WTC11 (cell line): ENCODE results near the gene DTHD1. TPM values are rescaled to one million over a fixed set of nuclear protein-coding genes. Genes with fewer than 3 reads are reported as not detected.

Experiments used
- ATAC-seq: fragments of 200-7000 bp; cut with Tn5 transposase; 2 replicates; pipeline ENCODE4 v1.10.0; 2021; ENCODE audit warnings: mild to moderate bottlenecking, moderate library complexity
- CTCF ChIA-PET: fragments of 300-600 bp; sonication (Branson Sonifier 250); formaldehyde crosslinking; loops from one replicate; lab custom pipeline; 2021; ENCODE audit warnings: antibody characterized with exemption; lab: Charles Lee
- POLR2A ChIA-PET: fragments of 350-600 bp; sonication (Branson Sonifier 250); formaldehyde crosslinking; loops from one replicate; lab custom pipeline; 2021; ENCODE audit warnings: antibody characterized with exemption; lab: Charles Lee
- DNase-seq: peaks from one replicate; pipeline ENCODE4 v3.0.0; 2021; ENCODE audit warnings: low spot score
- H3K27ac Mint-ChIP-seq: 2 replicates; pipeline ENCODE4 v1.8.0; 2021; ENCODE audit warnings: mixed read lengths
- H3K27me3 Mint-ChIP-seq: 2 replicates; pipeline ENCODE4 v1.8.0; 2021; ENCODE audit warnings: low read depth, mild to moderate bottlenecking, moderate library complexity, mixed read lengths
- H3K36me3 Mint-ChIP-seq: 2 replicates; pipeline ENCODE4 v1.8.0; 2021; ENCODE audit warnings: mixed read lengths
- H3K4me1 Mint-ChIP-seq: 2 replicates; pipeline ENCODE4 v1.8.0; 2022; ENCODE audit warnings: mixed read lengths
- H3K4me3 Mint-ChIP-seq: 2 replicates; pipeline ENCODE4 v1.8.0; 2021; ENCODE audit warnings: mild to moderate bottlenecking, moderate library complexity, mixed read lengths
- H3K9me3 Mint-ChIP-seq: 2 replicates; pipeline ENCODE4 v1.8.0; 2021; ENCODE audit warnings: mixed read lengths
- AFF4 ChIP-seq: sonication (generic); formaldehyde crosslinking; IDR thresholded peaks from 2 replicates; pipeline ENCODE4 v1.8.1; 2023; ENCODE audit warnings: mild to moderate bottlenecking, missing genetic modification reagents, borderline replicate concordance
- ATF3 ChIP-seq: sonication (generic); formaldehyde crosslinking; conservative IDR thresholded peaks from 2 replicates; pipeline ENCODE4 v1.8.1; 2022; ENCODE audit warnings: mild to moderate bottlenecking, missing genetic modification reagents
- CREB1 ChIP-seq: sonication (generic); formaldehyde crosslinking; IDR thresholded peaks from 2 replicates; pipeline ENCODE4 v1.8.0; 2023; ENCODE audit warnings: mild to moderate bottlenecking, missing genetic modification reagents
- FOXJ3 ChIP-seq: sonication (generic); formaldehyde crosslinking; IDR thresholded peaks from 2 replicates; pipeline ENCODE4 v1.9.0; 2021; ENCODE audit warnings: missing genetic modification reagents, mild to moderate bottlenecking, borderline replicate concordance
- GRHL2 ChIP-seq: fragments of 250-450 bp; sonication (Bioruptor Pico); IDR thresholded peaks from 2 replicates; pipeline ENCODE4 v1.8.0; 2022; ENCODE audit warnings: mild to moderate bottlenecking, moderate library complexity; ENCODE audit not compliant: insufficient replicate concordance, severe bottlenecking
- JAZF1 ChIP-seq: fragments of 250-450 bp; sonication (Bioruptor Pico); IDR thresholded peaks from 2 replicates; pipeline ENCODE4 v1.9.0; 2021; ENCODE audit warnings: moderate library complexity, mild to moderate bottlenecking, inconsistent platforms
- KAT7 ChIP-seq: sonication (generic); formaldehyde crosslinking; IDR thresholded peaks from 2 replicates; pipeline ENCODE4 v1.8.1; 2023; ENCODE audit warnings: missing genetic modification reagents, mild to moderate bottlenecking, borderline replicate concordance
- MYBL2 ChIP-seq: sonication (generic); formaldehyde crosslinking; IDR thresholded peaks from 2 replicates; pipeline ENCODE4 v1.8.1; 2023; ENCODE audit warnings: mild to moderate bottlenecking, moderate library complexity, missing genetic modification reagents
- NFATC4 ChIP-seq: fragments of 250-450 bp; sonication (Bioruptor Pico); IDR thresholded peaks from 2 replicates; pipeline ENCODE4 v1.9.0; 2021; ENCODE audit warnings: mild to moderate bottlenecking
- NFE2L1 ChIP-seq: sonication (generic); formaldehyde crosslinking; IDR thresholded peaks from 2 replicates; pipeline ENCODE4 v1.8.1; 2023; ENCODE audit warnings: missing genetic modification reagents
- SOX15 ChIP-seq: fragments of 250-450 bp; sonication (Bioruptor Pico); IDR thresholded peaks from 2 replicates; pipeline ENCODE4 v1.9.0; 2021; ENCODE audit warnings: mild to moderate bottlenecking
- TEAD4 ChIP-seq: sonication (generic); formaldehyde crosslinking; IDR thresholded peaks from 2 replicates; pipeline ENCODE4 v1.8.0; 2022; ENCODE audit warnings: mild to moderate bottlenecking, missing genetic modification reagents
- TP53 ChIP-seq: sonication (generic); formaldehyde crosslinking; IDR thresholded peaks from 2 replicates; pipeline ENCODE4 v1.8.1; 2023; ENCODE audit warnings: mild to moderate bottlenecking, missing genetic modification reagents
- ZNF219 ChIP-seq: sonication (generic); formaldehyde crosslinking; IDR thresholded peaks from 2 replicates; pipeline ENCODE4 v1.8.0; 2023; ENCODE audit warnings: missing genetic modification reagents, mild to moderate bottlenecking, borderline replicate concordance
- ZNF317 ChIP-seq: sonication (generic); formaldehyde crosslinking; IDR thresholded peaks from 2 replicates; pipeline ENCODE4 v1.8.1; 2023; ENCODE audit warnings: low read depth, mild to moderate bottlenecking, moderate library complexity, missing genetic modification reagents, borderline replicate concordance
- ZNF416 ChIP-seq: fragments of 250-450 bp; sonication (Bioruptor Pico); IDR thresholded peaks from 2 replicates; pipeline ENCODE4 v1.9.0; 2021; ENCODE audit warnings: mild to moderate bottlenecking, inconsistent platforms
- ZNF423 ChIP-seq: fragments of 250-450 bp; sonication (Bioruptor Pico); IDR thresholded peaks from 2 replicates; pipeline ENCODE4 v2.1.2; 2022; ENCODE audit warnings: mild to moderate bottlenecking, moderate library complexity
- ZSCAN18 ChIP-seq: fragments of 250-450 bp; sonication (Bioruptor Pico); IDR thresholded peaks from 2 replicates; pipeline ENCODE4 v2.1.2; 2022; ENCODE audit warnings: mild to moderate bottlenecking, moderate library complexity
- total RNA-seq: library from RNA; stranded (reverse); gene quantifications from 3 replicates; pipeline ENCODE4 v1.2.3, GENCODE V29; 2021
- TF ChIP-seq, protein P1 (sequence below): sonication (generic); formaldehyde crosslinking; IDR thresholded peaks from 2 replicates; pipeline ENCODE4 v1.8.1; 2022; ENCODE audit warnings: low read depth, mild to moderate bottlenecking, moderate library complexity, missing genetic modification reagents, borderline replicate concordance
- TF ChIP-seq, protein P2 (sequence below): sonication (generic); formaldehyde crosslinking; conservative IDR thresholded peaks from 2 replicates; pipeline ENCODE4 v1.8.1; 2023; ENCODE audit warnings: mild to moderate bottlenecking, low read depth, missing genetic modification reagents, moderate library complexity

DTHD1 gene
- total RNA-seq, 1 experiment from 2014 or later = not detected

DNA sequence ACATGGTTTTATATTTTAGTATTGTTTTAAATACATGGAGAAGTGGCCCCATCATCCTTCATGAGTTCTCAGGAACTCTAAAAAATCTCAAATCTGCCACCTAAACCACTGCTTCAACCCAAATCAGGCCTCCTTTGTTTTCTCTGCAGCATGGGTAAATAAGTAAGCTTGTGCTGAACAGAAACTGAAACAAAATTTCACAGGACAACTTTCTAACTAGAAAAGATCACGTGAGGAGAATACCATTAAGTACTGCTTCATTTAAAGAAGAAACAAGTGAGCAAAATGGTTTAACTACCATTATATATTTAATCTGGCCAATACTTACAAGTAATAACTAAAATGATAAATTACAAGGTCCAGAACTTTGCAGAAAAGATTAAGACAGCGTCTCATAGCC is 39.6 kb upstream of the DTHD1 start (continued):
- TF ChIP-seq, protein P1, sequence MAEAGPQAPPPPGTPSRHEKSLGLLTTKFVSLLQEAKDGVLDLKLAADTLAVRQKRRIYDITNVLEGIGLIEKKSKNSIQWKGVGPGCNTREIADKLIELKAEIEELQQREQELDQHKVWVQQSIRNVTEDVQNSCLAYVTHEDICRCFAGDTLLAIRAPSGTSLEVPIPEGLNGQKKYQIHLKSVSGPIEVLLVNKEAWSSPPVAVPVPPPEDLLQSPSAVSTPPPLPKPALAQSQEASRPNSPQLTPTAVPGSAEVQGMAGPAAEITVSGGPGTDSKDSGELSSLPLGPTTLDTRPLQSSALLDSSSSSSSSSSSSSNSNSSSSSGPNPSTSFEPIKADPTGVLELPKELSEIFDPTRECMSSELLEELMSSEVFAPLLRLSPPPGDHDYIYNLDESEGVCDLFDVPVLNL (CRISPR knock-in tag) = no peak

DNA sequence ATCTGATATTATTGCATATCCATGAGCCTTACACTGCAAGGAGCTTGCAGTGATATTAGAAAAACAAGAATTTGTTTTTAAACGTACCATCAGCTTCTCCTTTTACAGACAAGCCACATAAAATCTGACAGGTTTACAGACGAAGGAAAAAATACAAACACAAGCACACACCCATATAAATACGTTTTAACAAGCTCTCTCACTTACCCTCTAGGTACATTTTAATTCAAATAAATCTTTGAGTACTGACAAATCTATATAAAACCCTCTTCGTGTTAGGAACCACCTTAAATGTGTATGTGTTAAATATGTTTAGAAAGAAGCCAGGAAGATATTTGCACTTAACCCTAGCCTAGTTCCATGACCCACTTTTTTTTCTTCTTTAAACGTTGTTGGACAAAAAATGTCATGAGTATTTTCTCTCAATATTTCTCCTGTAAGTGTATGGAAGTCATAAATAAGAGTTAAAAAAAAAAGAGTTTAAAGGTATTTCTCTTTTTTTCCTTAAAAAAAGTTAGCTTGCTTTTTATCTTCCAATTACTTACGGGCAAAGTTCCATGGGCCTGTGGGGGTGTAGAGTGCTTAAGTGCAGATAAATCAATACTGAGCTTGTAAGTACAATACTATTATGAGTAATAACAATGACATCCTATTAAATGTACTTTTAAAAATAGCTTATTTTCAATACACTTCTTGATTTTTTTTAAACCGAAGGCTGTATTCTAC is 38.6 kb upstream of the DTHD1 start:
- DNase-seq (no peak), ATAC-seq (no peak)
- Mint-ChIP-seq H3K9me3 (peaks cover 5% of the 10 kb centered on the region; the same call in 1 of the 2 replicates), H3K4me3 (peak overlapping the region; percentile 77; the same call in 1 of the 2 replicates), H3K36me3 (no peaks in the 10 kb centered on the region), H3K27me3 (peaks cover 40% of the 10 kb centered on the region), H3K27ac (no peak overlapping the region), H3K4me1 (peaks cover 11% of the 10 kb centered on the region)
- TF ChIP-seq ZNF423 (CRISPR knock-in tag) (no peak), FOXJ3 (CRISPR knock-in tag) (no peak), CREB1 (no peak), GRHL2 (CRISPR knock-in tag) (no peak), KAT7 (CRISPR knock-in tag) (no peak), ZNF416 (CRISPR knock-in tag) (no peak), ZNF317 (CRISPR knock-in tag) (no peak), ZSCAN18 (no peak), AFF4 (CRISPR knock-in tag) (no peak), NFE2L1 (CRISPR knock-in tag) (no peak), TP53 (no peak), ATF3 (CRISPR knock-in tag) (no peak), ZNF219 (no peak), TEAD4 (no peak), MYBL2 (no peak), NFATC4 (CRISPR knock-in tag) (no peak), JAZF1 (no peak), SOX15 (no peak)
- TF ChIP-seq, protein P2, sequence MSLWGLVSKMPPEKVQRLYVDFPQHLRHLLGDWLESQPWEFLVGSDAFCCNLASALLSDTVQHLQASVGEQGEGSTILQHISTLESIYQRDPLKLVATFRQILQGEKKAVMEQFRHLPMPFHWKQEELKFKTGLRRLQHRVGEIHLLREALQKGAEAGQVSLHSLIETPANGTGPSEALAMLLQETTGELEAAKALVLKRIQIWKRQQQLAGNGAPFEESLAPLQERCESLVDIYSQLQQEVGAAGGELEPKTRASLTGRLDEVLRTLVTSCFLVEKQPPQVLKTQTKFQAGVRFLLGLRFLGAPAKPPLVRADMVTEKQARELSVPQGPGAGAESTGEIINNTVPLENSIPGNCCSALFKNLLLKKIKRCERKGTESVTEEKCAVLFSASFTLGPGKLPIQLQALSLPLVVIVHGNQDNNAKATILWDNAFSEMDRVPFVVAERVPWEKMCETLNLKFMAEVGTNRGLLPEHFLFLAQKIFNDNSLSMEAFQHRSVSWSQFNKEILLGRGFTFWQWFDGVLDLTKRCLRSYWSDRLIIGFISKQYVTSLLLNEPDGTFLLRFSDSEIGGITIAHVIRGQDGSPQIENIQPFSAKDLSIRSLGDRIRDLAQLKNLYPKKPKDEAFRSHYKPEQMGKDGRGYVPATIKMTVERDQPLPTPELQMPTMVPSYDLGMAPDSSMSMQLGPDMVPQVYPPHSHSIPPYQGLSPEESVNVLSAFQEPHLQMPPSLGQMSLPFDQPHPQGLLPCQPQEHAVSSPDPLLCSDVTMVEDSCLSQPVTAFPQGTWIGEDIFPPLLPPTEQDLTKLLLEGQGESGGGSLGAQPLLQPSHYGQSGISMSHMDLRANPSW (CRISPR knock-in tag) = no peak
- ChIA-PET POLR2A (interaction anchor here (0.7 kb wide), 1 partner anchor 46 kb away, joined by 3 read pairs; no protein-coding TSS in a partner anchor), CTCF (interaction anchor here (0.9 kb wide), 1 partner anchor 84 kb away, joined by 5 read pairs; no protein-coding TSS in a partner anchor)
